ENCODE results near the gene CLCA4. TPM values are rescaled to one million over a fixed set of nuclear protein-coding genes. Genes with fewer than 3 reads are reported as not detected.

Gene CLCA4
- total RNA-seq, 2 donors from 2014 or later, result not detected

DNA sequence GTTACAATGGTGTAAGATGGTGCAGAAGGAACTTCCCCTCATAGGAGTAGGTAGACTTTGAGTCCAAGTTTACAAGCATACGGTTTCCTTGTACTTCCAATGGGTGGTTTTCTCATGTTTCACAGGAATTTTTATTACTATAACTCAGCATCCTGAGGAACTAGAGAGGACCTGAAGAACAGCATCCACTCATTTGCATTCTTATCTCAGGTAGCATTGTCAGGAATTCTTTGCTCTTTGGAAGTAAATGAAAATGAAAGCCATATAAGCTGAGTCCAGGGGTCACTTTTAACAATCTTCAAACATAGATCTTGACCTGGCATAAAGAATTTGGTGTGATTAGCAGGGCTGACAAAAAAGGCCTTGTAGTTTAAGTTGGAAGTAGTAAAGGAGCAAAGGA lies 34.4 kb downstream of the CLCA4 start:
- no peaks in the 10 kb centered on the region for H3K27me3 ChIP-seq (ENCODE audit: control insufficient read depth, insufficient read depth, low read length, poor library complexity, severe bottlenecking)
- H3K4me1 ChIP-seq (ENCODE audit: control insufficient read depth, insufficient read depth, low read length), result no peaks in the 10 kb centered on the region
- no peak for DNase-seq
- H3K27ac ChIP-seq (ENCODE audit: low read depth, low read length), result no peak overlapping the region
- H3K4me3 Mint-ChIP-seq, result no peak overlapping the region
- H3K9me3 ChIP-seq (ENCODE audit: control insufficient read depth, low read length), result no peaks in the 10 kb centered on the region
- H3K4me3 ChIP-seq (ENCODE audit: low read length), result no peak overlapping the region
- no peaks in the 10 kb centered on the region for H3K36me3 Mint-ChIP-seq (ENCODE audit: low read depth)
- no peak overlapping the region for H3K27ac Mint-ChIP-seq
- no peaks in the 10 kb centered on the region for H3K27me3 Mint-ChIP-seq (ENCODE audit: insufficient read depth)
- no peak overlapping the region for H3K9ac ChIP-seq (ENCODE audit: extremely low read depth, low read length, poor library complexity, severe bottlenecking)
- no peaks in the 10 kb centered on the region for H3K4me1 Mint-ChIP-seq
- TF ChIP-seq, protein P1, sequence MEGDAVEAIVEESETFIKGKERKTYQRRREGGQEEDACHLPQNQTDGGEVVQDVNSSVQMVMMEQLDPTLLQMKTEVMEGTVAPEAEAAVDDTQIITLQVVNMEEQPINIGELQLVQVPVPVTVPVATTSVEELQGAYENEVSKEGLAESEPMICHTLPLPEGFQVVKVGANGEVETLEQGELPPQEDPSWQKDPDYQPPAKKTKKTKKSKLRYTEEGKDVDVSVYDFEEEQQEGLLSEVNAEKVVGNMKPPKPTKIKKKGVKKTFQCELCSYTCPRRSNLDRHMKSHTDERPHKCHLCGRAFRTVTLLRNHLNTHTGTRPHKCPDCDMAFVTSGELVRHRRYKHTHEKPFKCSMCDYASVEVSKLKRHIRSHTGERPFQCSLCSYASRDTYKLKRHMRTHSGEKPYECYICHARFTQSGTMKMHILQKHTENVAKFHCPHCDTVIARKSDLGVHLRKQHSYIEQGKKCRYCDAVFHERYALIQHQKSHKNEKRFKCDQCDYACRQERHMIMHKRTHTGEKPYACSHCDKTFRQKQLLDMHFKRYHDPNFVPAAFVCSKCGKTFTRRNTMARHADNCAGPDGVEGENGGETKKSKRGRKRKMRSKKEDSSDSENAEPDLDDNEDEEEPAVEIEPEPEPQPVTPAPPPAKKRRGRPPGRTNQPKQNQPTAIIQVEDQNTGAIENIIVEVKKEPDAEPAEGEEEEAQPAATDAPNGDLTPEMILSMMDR (conservative IDR thresholded peaks at IDR 0.05), result no peak
- 65 to 80% methylated on average over 1 of the region's 1 CpG for WGBS, 2 experiments (ENCODE audit: insufficient coverage in 1 of 2, insufficient read length in 1 of 2)
- H3K36me3 ChIP-seq (ENCODE audit: control insufficient read depth, insufficient read depth, low read length), result no peaks in the 10 kb centered on the region
- H3K9me3 Mint-ChIP-seq, result no peaks in the 10 kb centered on the region

DNA sequence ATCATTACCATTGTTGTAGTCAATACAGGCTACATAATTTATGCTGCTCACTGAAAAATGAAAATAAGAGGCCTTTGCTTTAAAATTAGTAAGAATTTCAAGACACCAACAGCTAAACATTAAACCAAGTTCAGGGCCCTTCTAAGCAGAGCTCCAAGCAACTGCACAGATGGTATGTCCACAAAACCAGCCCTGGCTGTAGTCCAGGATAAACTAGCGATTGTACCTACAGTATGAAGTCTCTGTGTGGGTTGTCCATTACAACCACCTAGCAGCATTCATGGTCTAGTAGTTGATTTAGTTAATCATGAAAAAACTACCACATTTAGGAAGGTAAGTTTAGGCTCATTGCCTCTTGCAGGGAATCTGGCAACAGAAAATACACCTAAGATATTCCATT lies 35.3 kb downstream of the CLCA4 start:
- no peak overlapping the region for H3K27ac Mint-ChIP-seq
- Histone ChIP-seq H3K27me3 (ENCODE audit: control insufficient read depth, insufficient read depth, low read length, poor library complexity, severe bottlenecking) (no peaks in the 10 kb centered on the region), H3K9me3 (ENCODE audit: control insufficient read depth, low read length) (no peaks in the 10 kb centered on the region), H3K27ac (ENCODE audit: low read depth, low read length) (no peak overlapping the region), H3K4me1 (ENCODE audit: control insufficient read depth, insufficient read depth, low read length) (no peaks in the 10 kb centered on the region), H3K36me3 (ENCODE audit: control insufficient read depth, insufficient read depth, low read length) (no peaks in the 10 kb centered on the region), H3K9ac (ENCODE audit: extremely low read depth, low read length, poor library complexity, severe bottlenecking) (no peak overlapping the region), H3K4me3 (ENCODE audit: low read length) (no peak overlapping the region)
- no peak overlapping the region for H3K4me3 Mint-ChIP-seq
- no peaks in the 10 kb centered on the region for H3K4me1 Mint-ChIP-seq
- no peaks in the 10 kb centered on the region for H3K9me3 Mint-ChIP-seq
- H3K27me3 Mint-ChIP-seq (ENCODE audit: insufficient read depth), result no peaks in the 10 kb centered on the region
- WGBS, 2 experiments (ENCODE audit: insufficient coverage in 1 of 2, insufficient read length in 1 of 2), result 83% methylated on average over 1 of the region's 1 CpG; no CpG with 5 or more reads in 1 of the 2 experiments
- no peaks in the 10 kb centered on the region for H3K36me3 Mint-ChIP-seq (ENCODE audit: low read depth)
- TF ChIP-seq, protein P1 (conservative IDR thresholded peaks at IDR 0.05), result no peak
- no peak for DNase-seq

- no peak for DNase-seq
- TF ChIP-seq, protein P1 (conservative IDR thresholded peaks at IDR 0.05), result no peak
- Histone ChIP-seq H3K36me3 (ENCODE audit: control insufficient read depth, insufficient read depth, low read length) (no peaks in the 10 kb centered on the region), H3K4me3 (ENCODE audit: low read length) (no peak overlapping the region), H3K9me3 (ENCODE audit: control insufficient read depth, low read length) (no peaks in the 10 kb centered on the region), H3K4me1 (ENCODE audit: control insufficient read depth, insufficient read depth, low read length) (no peaks in the 10 kb centered on the region), H3K9ac (ENCODE audit: extremely low read depth, low read length, poor library complexity, severe bottlenecking) (no peak overlapping the region), H3K27me3 (ENCODE audit: control insufficient read depth, insufficient read depth, low read length, poor library complexity, severe bottlenecking) (no peaks in the 10 kb centered on the region), H3K27ac (ENCODE audit: low read depth, low read length) (no peak overlapping the region)
- no peaks in the 10 kb centered on the region for H3K36me3 Mint-ChIP-seq (ENCODE audit: low read depth)
- H3K9me3 Mint-ChIP-seq, result no peaks in the 10 kb centered on the region
- no peak overlapping the region for H3K27ac Mint-ChIP-seq
- 95% methylated on average over 1 of the region's 1 CpG; no CpG with 5 or more reads in 1 of the 2 experiments for WGBS, 2 experiments (ENCODE audit: insufficient coverage in 1 of 2, insufficient read length in 1 of 2)
- H3K4me1 Mint-ChIP-seq, result no peaks in the 10 kb centered on the region
- H3K4me3 Mint-ChIP-seq, result no peak overlapping the region
- H3K27me3 Mint-ChIP-seq (ENCODE audit: insufficient read depth), result no peaks in the 10 kb centered on the region
Measured at GRCh38 chr1:86583032-86583431, 36.2 kb downstream of the CLCA4 start.
